Prostate gland (tissue), 2 donors: Measurements from ENCODE around the gene APPBP2.

Source experiments
- CTCF ChIP-seq, 4 experiments: fragments of 200-600 bp in 2 of 4; fragments of 450-650 bp in 2 of 4; sonication (generic) in 2 of 4; IDR thresholded peaks; 1 replicate in 3 of 4; 2 replicates in 1 of 4; pipeline ENCODE4 v1.5.1; 2016 to 2019; ENCODE audit warnings: antibody characterized with exemption in 4 of 4, mild to moderate bottlenecking in 2 of 4, moderate library complexity in 2 of 4
- POLR2A ChIP-seq: fragments of 450-650 bp; IDR thresholded peaks from one replicate; pipeline ENCODE4 v1.6.1; 2016; ENCODE audit warnings: antibody characterized with exemption, mild to moderate bottlenecking

- TF ChIP-seq CTCF (IDR thresholded peaks at IDR 0.05) (no peak), POLR2A (no peak)
Observed at GRCh38 chr17:60442271-60443173, 83.5 kb downstream of the APPBP2 start.
